Fibroblast of skin of back (primary cell): ENCODE data around the gene PTPRR.

ENCODE experiments used
- DNase-seq: peaks from one replicate; pipeline ENCODE4 v3.0.0-alpha.2; 2013

PTPRR gene

GRCh38 chr12:70795608-70796007, 124.9 kb downstream of the PTPRR start:
- no peak for DNase-seq

GRCh38 chr12:70794131-70794530, 126.4 kb downstream of the PTPRR start:
- no peak for DNase-seq

GRCh38 chr12:70788774-70789173, 131.8 kb downstream of the PTPRR start:
- no peak for DNase-seq

GRCh38 chr12:70787612-70788011, 132.9 kb downstream of the PTPRR start:
- DNase-seq = no peak

- DNase-seq = peak; percentile 10
Measured at GRCh38 chr12:70785896-70786295, 134.6 kb downstream of the PTPRR start.

- no peak for DNase-seq
Measured at GRCh38 chr12:70784042-70784668, 136.4 kb downstream of the PTPRR start.

GRCh38 chr12:70783455-70783854, 137.1 kb downstream of the PTPRR start:
- DNase-seq = no peak

- DNase-seq = no peak
Measured at GRCh38 chr12:70779250-70779649, 141.3 kb downstream of the PTPRR start.

- peak; percentile 96 for DNase-seq
Measured at GRCh38 chr12:70774055-70774454, 146.5 kb downstream of the PTPRR start.

- peak; percentile 67 for DNase-seq
Measured at GRCh38 chr12:70772836-70773235, 147.7 kb downstream of the PTPRR start.

- no peak for DNase-seq
Measured at GRCh38 chr12:70771581-70771980, 149.0 kb downstream of the PTPRR start.

GRCh38 chr12:70763666-70764065, 156.9 kb downstream of the PTPRR start:
- DNase-seq = no peak

- no peak for DNase-seq
Measured at GRCh38 chr12:70762000-70762399, 158.5 kb downstream of the PTPRR start.

- no peak for DNase-seq
Measured at GRCh38 chr12:70759161-70759918, 161.2 kb downstream of the PTPRR start.

GRCh38 chr12:70758494-70758845, 162.1 kb downstream of the PTPRR start:
- DNase-seq = no peak

GRCh38 chr12:70757830-70758493, 162.6 kb downstream of the PTPRR start:
- DNase-seq = no peak

GRCh38 chr12:70756791-70757190, 163.7 kb downstream of the PTPRR start:
- no peak for DNase-seq

GRCh38 chr12:70756118-70756517, 164.4 kb downstream of the PTPRR start:
- peak; percentile 68 for DNase-seq

GRCh38 chr12:70754330-70754741, 166.2 kb downstream of the PTPRR start:
- DNase-seq = no peak

GRCh38 chr12:70752327-70752726, 168.2 kb downstream of the PTPRR start:
- no peak for DNase-seq

GRCh38 chr12:70749931-70750330, 170.6 kb downstream of the PTPRR start:
- no peak for DNase-seq

- no peak for DNase-seq
Measured at GRCh38 chr12:70748809-70749208, 171.7 kb downstream of the PTPRR start.

- no peak for DNase-seq
Measured at GRCh38 chr12:70747445-70748260, 172.9 kb downstream of the PTPRR start.
